NCI-H146 (cell line): ENCODE data around the gene HOXA13.

Experiments used
- DNase-seq: peaks from one replicate; lab custom pipeline; 2025; lab: John Stamatoyannopoulos, UW

HOXA13 gene

GRCh38 chr7:27181795-27182275, 18.1 kb downstream of the HOXA13 start:
- DNase-seq: no peak

- DNase-seq: no peak
Observed at GRCh38 chr7:27180431-27181420, 19.2 kb downstream of the HOXA13 start.

- no peak for DNase-seq
Observed at GRCh38 chr7:27179503-27180430, 20.1 kb downstream of the HOXA13 start.

GRCh38 chr7:27179030-27179429, 20.9 kb downstream of the HOXA13 start:
- DNase-seq: no peak

- no peak for DNase-seq
Observed at GRCh38 chr7:27178366-27178765, 21.5 kb downstream of the HOXA13 start.

GRCh38 chr7:27177795-27178320, 22.0 kb downstream of the HOXA13 start:
- DNase-seq: no peak

- DNase-seq: no peak
Observed at GRCh38 chr7:27176962-27177794, 22.7 kb downstream of the HOXA13 start.

- DNase-seq: no peak
Observed at GRCh38 chr7:27176524-27176845, 23.4 kb downstream of the HOXA13 start.

- DNase-seq: no peak
Observed at GRCh38 chr7:27175626-27176523, 24.0 kb downstream of the HOXA13 start.

GRCh38 chr7:27174874-27175625, 24.8 kb downstream of the HOXA13 start:
- no peak for DNase-seq

- peak; percentile 60 for DNase-seq
Observed at GRCh38 chr7:27173956-27174873, 25.7 kb downstream of the HOXA13 start, which contains the start of gene HOXA10. HOXA10 (minus strand) TSS chr7:27174320; CDS start chr7:27174306, 14 bp downstream.

GRCh38 chr7:27173511-27173955, 26.4 kb downstream of the HOXA13 start:
- peak; percentile 78 for DNase-seq

GRCh38 chr7:27172823-27173510, 26.9 kb downstream of the HOXA13 start:
- DNase-seq: peak; percentile 81

GRCh38 chr7:27172315-27172774, 27.5 kb downstream of the HOXA13 start:
- peak; percentile 40 for DNase-seq

GRCh38 chr7:27171637-27172314, 28.1 kb downstream of the HOXA13 start:
- no peak for DNase-seq

- DNase-seq: no peak
Observed at GRCh38 chr7:27171325-27171636, 28.6 kb downstream of the HOXA13 start.
